Mesenchymal stem cell (in vitro differentiated cells and primary cell): ENCODE results near the gene DOCK3.

Experiments
- DNase-seq: peaks from one replicate; pipeline ENCODE4 v3.0.0-alpha.2; 2013
- H2AFZ ChIP-seq: one replicate; pipeline ENCODE4 v1.6.1; 2013; ENCODE audit warnings: low read depth, mild to moderate bottlenecking, control low read depth, inconsistent platforms, low read length, moderate library complexity
- H2AK5ac ChIP-seq: 2 replicates; pipeline ENCODE4 v1.6.1; 2013; ENCODE audit warnings: low read length, moderate library complexity, mild to moderate bottlenecking, inconsistent platforms; ENCODE audit not compliant: severe bottlenecking
- H2BK120ac ChIP-seq: one replicate; pipeline ENCODE4 v1.6.1; 2013; ENCODE audit warnings: low read depth, mild to moderate bottlenecking, inconsistent platforms, low read length, moderate library complexity
- H2BK12ac ChIP-seq, 2 experiments: one replicate each; pipeline ENCODE4 v1.6.1; 2013; ENCODE audit warnings: inconsistent platforms in 2 of 2, low read length in 2 of 2, mild to moderate bottlenecking in 2 of 2, moderate library complexity in 2 of 2, control low read depth in 1 of 2
- H2BK15ac ChIP-seq: one replicate; pipeline ENCODE4 v1.6.1; 2013; ENCODE audit warnings: mild to moderate bottlenecking, low read depth, inconsistent platforms; ENCODE audit not compliant: poor library complexity, severe bottlenecking
- H2BK5ac ChIP-seq: 2 replicates; pipeline ENCODE4 v1.6.1; 2013; ENCODE audit warnings: low read depth, mild to moderate bottlenecking, low read length, control low read depth, inconsistent platforms; ENCODE audit not compliant: poor library complexity, severe bottlenecking
- H3K14ac ChIP-seq, 2 experiments: one replicate each; pipeline ENCODE4 v1.6.1; 2013; ENCODE audit warnings: inconsistent platforms in 2 of 2, low read length in 2 of 2, control low read depth in 1 of 2, mild to moderate bottlenecking in 1 of 2, moderate library complexity in 1 of 2
- H3K18ac ChIP-seq, 2 experiments: one replicate each; pipeline ENCODE4 v1.6.1; 2013; ENCODE audit warnings: inconsistent platforms in 2 of 2, low read length in 2 of 2, control low read depth in 1 of 2, low read depth in 1 of 2, mild to moderate bottlenecking in 1 of 2
- H3K23ac ChIP-seq, 2 experiments: one replicate each; pipeline ENCODE4 v1.6.1; 2013; ENCODE audit warnings: inconsistent platforms in 2 of 2, low read length in 2 of 2, mild to moderate bottlenecking in 2 of 2, moderate library complexity in 2 of 2, control low read depth in 1 of 2
- H3K27ac ChIP-seq: 2 replicates; pipeline ENCODE4 v1.5.1; 2013; ENCODE audit warnings: mild to moderate bottlenecking, moderate library complexity, low read length, control low read depth, inconsistent platforms; ENCODE audit not compliant: poor library complexity, severe bottlenecking
- H3K27me3 ChIP-seq, 2 experiments: 2 replicates each; pipeline versions ENCODE4 v1.6.1 to v1.7.0; 2013; ENCODE audit warnings: low read length in 2 of 2, mild to moderate bottlenecking in 2 of 2, moderate library complexity in 2 of 2, control low read depth in 1 of 2, inconsistent platforms in 1 of 2; ENCODE audit not compliant: control insufficient read depth in 1 of 2, insufficient read depth in 1 of 2
- H3K36me3 ChIP-seq, 2 experiments: 2 replicates each; pipeline versions ENCODE4 v1.6.1 to v1.7.0; 2013; ENCODE audit warnings: low read length in 2 of 2, control low read depth in 1 of 2, inconsistent platforms in 1 of 2, low read depth in 1 of 2, mild to moderate bottlenecking in 1 of 2; ENCODE audit not compliant: insufficient read depth in 2 of 2, control insufficient read depth in 1 of 2
- H3K4ac ChIP-seq, 2 experiments: one replicate each; pipeline ENCODE4 v1.6.1; 2013; ENCODE audit warnings: inconsistent platforms in 2 of 2, low read length in 2 of 2, mild to moderate bottlenecking in 2 of 2, moderate library complexity in 2 of 2, control low read depth in 1 of 2, low read depth in 1 of 2
- H3K4me1 ChIP-seq: 2 replicates; pipeline ENCODE4 v1.6.1; 2013; ENCODE audit warnings: low read depth, low read length, control low read depth; ENCODE audit not compliant: control insufficient read depth, insufficient read depth
- H3K4me2 ChIP-seq: 2 replicates; pipeline ENCODE4 v1.6.1; 2013; ENCODE audit warnings: low read length, mild to moderate bottlenecking, inconsistent platforms; ENCODE audit not compliant: poor library complexity, severe bottlenecking
- H3K4me3 ChIP-seq, 2 experiments: 2 replicates each; pipeline versions ENCODE4 v1.5.1 to v1.7.0; 2013; ENCODE audit warnings: low read length in 2 of 2, mild to moderate bottlenecking in 2 of 2, control low read depth in 1 of 2, low read depth in 1 of 2; ENCODE audit not compliant: insufficient read depth in 1 of 2
- H3K79me1 ChIP-seq: replicated peaks from 2 replicates; pipeline ENCODE4 v1.6.1; 2013; ENCODE audit warnings: mild to moderate bottlenecking, control low read depth, low read length, inconsistent platforms; ENCODE audit not compliant: poor library complexity, severe bottlenecking
- H3K9ac ChIP-seq: 2 replicates; pipeline ENCODE4 v1.7.0; 2013; ENCODE audit warnings: mild to moderate bottlenecking, low read length, moderate library complexity
- H3K9me3 ChIP-seq: 2 replicates; pipeline ENCODE4 v1.7.0; 2013; ENCODE audit warnings: mild to moderate bottlenecking, low read length; ENCODE audit not compliant: control insufficient read depth
- H4K8ac ChIP-seq: one replicate; pipeline ENCODE4 v1.6.1; 2013; ENCODE audit warnings: inconsistent platforms, mild to moderate bottlenecking, low read length, moderate library complexity
- H4K91ac ChIP-seq: one replicate; pipeline ENCODE4 v1.6.1; 2013; ENCODE audit warnings: mild to moderate bottlenecking, low read length, inconsistent platforms
- WGBS: methylation state at CpG from one replicate; pipeline ENCODE4 v1.1.7; 2013; ENCODE audit warnings: mixed read lengths; 5-methylcytosine and 5-hydroxymethylcytosine counted together

Gene DOCK3

DNA sequence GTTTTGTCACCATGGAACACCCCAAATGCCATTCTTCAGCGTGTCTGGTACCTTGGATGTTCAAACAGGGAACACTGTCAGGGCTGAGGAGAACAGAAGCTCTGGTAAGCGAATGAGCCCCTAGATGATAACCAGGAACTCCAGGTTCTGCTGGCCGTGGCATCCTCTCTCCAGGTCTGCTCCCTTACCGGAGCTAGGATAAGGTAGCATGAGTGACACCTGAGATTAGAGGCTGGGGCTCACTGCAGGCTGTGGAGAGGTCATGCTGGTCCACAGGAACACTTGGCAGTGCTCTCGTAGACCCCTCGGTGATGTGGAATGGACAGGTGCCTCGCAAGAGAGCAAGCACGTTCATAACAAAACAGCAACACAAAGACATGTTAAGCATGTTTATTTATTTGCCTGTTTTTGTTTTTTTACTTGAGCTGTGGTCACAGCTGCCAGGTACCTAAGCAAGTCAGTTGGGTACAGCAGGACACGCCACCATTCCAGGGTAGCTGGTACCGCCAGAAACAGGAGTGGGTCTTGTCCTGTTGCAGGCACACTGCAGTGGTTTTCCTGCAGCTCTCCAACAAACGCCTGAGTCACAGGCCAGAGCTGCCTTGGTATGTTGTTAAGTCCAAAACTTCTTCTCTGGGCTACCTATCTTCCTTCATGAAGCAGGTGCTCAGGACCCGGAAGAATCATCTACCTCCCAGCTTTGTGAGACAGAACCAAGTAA lies 720.9 kb downstream of the DOCK3 start:
- no peak overlapping the region for H4K8ac ChIP-seq

DNA sequence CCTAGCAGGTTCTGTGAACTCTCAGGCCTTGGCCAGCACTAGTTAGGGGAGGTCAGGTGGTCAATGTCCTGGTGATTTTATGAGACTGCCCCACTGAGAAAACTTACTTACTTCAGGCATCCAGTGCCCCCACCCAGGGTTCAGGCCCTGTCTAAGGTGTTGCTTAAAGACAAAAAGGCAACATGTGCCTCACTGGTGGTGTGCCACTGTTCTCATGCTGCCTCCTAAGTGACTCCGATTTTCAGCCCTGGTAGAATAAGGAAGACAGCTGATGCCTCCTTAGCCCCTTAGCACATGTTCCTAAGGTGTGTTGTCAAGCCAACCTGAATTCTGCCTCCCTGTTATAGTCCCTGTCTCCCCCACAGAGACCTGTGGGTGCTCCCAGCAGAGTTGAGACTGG lies 721.7 kb downstream of the DOCK3 start:
- H3K79me1 ChIP-seq: peaks cover 18% of the 10 kb centered on the region
- H3K14ac ChIP-seq: no peak overlapping the region
- no peak overlapping the region for H2AK5ac ChIP-seq
- H4K91ac ChIP-seq: no peak overlapping the region
- no peak overlapping the region for H4K8ac ChIP-seq
- H3K4me1 ChIP-seq: peaks cover 35% of the 10 kb centered on the region
- H3K27ac ChIP-seq: no peak overlapping the region
- H2BK5ac ChIP-seq: no peak overlapping the region
- H3K4ac ChIP-seq: no peak overlapping the region
- no peaks in the 10 kb centered on the region for H3K27me3 ChIP-seq
- no peak for DNase-seq
- peaks cover 65 to 75% of the 10 kb centered on the region in 2 experiments for H3K36me3 ChIP-seq
- no peaks in the 10 kb centered on the region for H3K9me3 ChIP-seq
- H2BK15ac ChIP-seq: no peak overlapping the region
- H2AFZ ChIP-seq: no peak overlapping the region
- H3K23ac ChIP-seq: no peak overlapping the region
- no peak overlapping the region for H3K4me3 ChIP-seq
- 95% methylated on average over 1 of the region's 1 CpG for WGBS
- H3K18ac ChIP-seq: no peak overlapping the region
- no peak overlapping the region for H3K4me2 ChIP-seq
- H3K9ac ChIP-seq: peak overlapping the region; percentile 52
- no peak overlapping the region for H2BK12ac ChIP-seq
- no peak overlapping the region for H2BK120ac ChIP-seq

More for the DNA sequence above, 720.9 kb downstream of the DOCK3 start:
- no peak overlapping the region for H3K4me2 ChIP-seq
- no peaks in the 10 kb centered on the region for H3K27me3 ChIP-seq
- 95% methylated on average over 12 of the region's 12 CpGs for WGBS
- H3K79me1 ChIP-seq: peaks cover 18% of the 10 kb centered on the region
- H2BK15ac ChIP-seq: no peak overlapping the region
- H3K36me3 ChIP-seq: peaks cover 62 to 71% of the 10 kb centered on the region in 2 experiments
- H2AK5ac ChIP-seq: no peak overlapping the region
- no peak overlapping the region for H2BK120ac ChIP-seq
- no peak for DNase-seq
- H2AFZ ChIP-seq: no peak overlapping the region
- no peak overlapping the region for H3K4me3 ChIP-seq
- no peak overlapping the region for H4K91ac ChIP-seq
- H3K4me1 ChIP-seq: peaks cover 37% of the 10 kb centered on the region
- no peak overlapping the region for H3K27ac ChIP-seq
- no peak overlapping the region for H2BK12ac ChIP-seq
- no peak overlapping the region for H3K18ac ChIP-seq
- H3K9ac ChIP-seq: peak overlapping the region; percentile 52
- no peaks in the 10 kb centered on the region for H3K9me3 ChIP-seq
- H3K14ac ChIP-seq: no peak overlapping the region
- no peak overlapping the region for H3K4ac ChIP-seq
- no peak overlapping the region for H3K23ac ChIP-seq
- no peak overlapping the region for H2BK5ac ChIP-seq

DNA sequence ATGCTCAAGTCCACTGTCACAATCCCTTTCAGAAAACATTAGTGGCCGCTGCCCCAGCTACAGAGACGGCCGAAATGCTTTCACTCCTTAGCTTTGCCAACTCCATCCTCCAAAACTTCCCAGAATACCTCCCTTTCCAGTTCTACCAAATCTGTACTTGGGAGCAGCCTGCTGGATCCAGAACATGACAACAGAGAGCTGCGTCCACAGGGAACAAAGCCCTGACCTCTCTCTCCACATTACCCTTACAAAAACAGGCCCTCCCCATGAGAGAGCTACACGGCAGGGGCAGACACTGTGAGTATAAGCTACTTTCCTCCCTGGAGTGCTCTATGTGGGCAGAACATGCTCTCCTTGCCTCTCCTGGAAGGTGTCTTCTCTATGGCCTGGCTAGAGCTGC lies 722.7 kb downstream of the DOCK3 start:
- H2BK120ac ChIP-seq: no peak overlapping the region
- peak overlapping the region; percentile 52 for H3K9ac ChIP-seq
- H3K27me3 ChIP-seq: no peaks in the 10 kb centered on the region
- no peak overlapping the region for H3K4ac ChIP-seq
- H4K91ac ChIP-seq: no peak overlapping the region
- no peak overlapping the region for H3K4me2 ChIP-seq
- H3K23ac ChIP-seq: no peak overlapping the region
- H3K27ac ChIP-seq: no peak overlapping the region
- no peak overlapping the region for H2AFZ ChIP-seq
- H3K79me1 ChIP-seq: peaks cover 20% of the 10 kb centered on the region
- H2AK5ac ChIP-seq: no peak overlapping the region
- WGBS: 87% methylated on average over 5 of the region's 5 CpGs
- H2BK12ac ChIP-seq: no peak overlapping the region
- no peak for DNase-seq
- H3K4me3 ChIP-seq: no peak overlapping the region
- no peak overlapping the region for H4K8ac ChIP-seq
- H3K18ac ChIP-seq: no peak overlapping the region
- no peak overlapping the region for H2BK15ac ChIP-seq
- no peak overlapping the region for H3K14ac ChIP-seq
- peaks cover 57 to 76% of the 10 kb centered on the region in 2 experiments for H3K36me3 ChIP-seq
- H2BK5ac ChIP-seq: no peak overlapping the region
- H3K9me3 ChIP-seq: no peaks in the 10 kb centered on the region
- H3K4me1 ChIP-seq: peaks cover 27% of the 10 kb centered on the region

DNA sequence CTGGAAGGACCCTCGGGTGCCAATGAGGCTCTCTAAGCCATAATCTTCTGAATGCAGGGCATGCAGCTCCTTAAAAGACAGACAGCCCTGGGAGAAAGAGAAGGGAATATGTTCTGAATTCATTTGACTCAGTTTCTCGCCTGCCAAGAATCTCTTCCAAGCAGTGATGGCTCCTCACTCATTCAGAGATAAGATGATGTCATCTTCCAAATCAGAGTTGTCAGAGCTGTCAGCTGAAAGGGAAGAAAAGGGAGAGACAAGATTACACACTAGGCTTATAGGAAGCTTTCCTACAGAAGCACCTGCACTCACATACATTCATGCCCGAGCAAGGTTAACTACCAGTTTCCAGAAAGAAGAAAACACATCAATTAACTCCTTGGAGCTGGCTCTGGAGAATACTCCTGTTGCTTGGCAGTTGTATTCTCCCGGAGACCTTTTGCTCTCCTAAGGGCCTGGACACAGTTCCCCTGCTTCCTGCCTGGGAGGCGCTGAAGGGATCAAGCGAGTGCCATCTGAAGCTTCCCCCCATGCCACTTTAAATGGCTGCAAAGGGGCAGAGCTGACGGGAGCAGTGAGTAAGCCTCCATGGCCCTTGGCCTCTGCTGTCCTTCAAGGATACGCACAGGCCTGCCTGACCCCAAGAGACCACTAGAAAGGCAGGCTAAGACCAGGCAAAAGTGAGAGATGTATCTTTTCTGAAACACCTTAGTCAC lies 724.0 kb downstream of the DOCK3 start:
- H3K27me3 ChIP-seq: no peaks in the 10 kb centered on the region
- peaks cover 19% of the 10 kb centered on the region for H3K4me1 ChIP-seq
- no peak overlapping the region for H3K4ac ChIP-seq
- no peak overlapping the region for H2AK5ac ChIP-seq
- no peak overlapping the region for H3K4me3 ChIP-seq
- H3K36me3 ChIP-seq: peaks cover 52 to 73% of the 10 kb centered on the region in 2 experiments
- H3K79me1 ChIP-seq: peaks cover 19% of the 10 kb centered on the region
- H4K91ac ChIP-seq: no peak overlapping the region
- H3K18ac ChIP-seq: no peak overlapping the region
- peak overlapping the region; percentile 10 for H3K9ac ChIP-seq
- H3K4me2 ChIP-seq: no peak overlapping the region
- DNase-seq: no peak
- H3K27ac ChIP-seq: no peak overlapping the region
- H2AFZ ChIP-seq: no peak overlapping the region
- no peak overlapping the region for H3K14ac ChIP-seq
- H2BK120ac ChIP-seq: no peak overlapping the region
- no peak overlapping the region for H2BK15ac ChIP-seq
- no peak overlapping the region for H2BK5ac ChIP-seq
- no peak overlapping the region for H2BK12ac ChIP-seq
- WGBS: 89% methylated on average over 8 of the region's 8 CpGs
- no peak overlapping the region for H4K8ac ChIP-seq
- no peak overlapping the region for H3K23ac ChIP-seq
- no peaks in the 10 kb centered on the region for H3K9me3 ChIP-seq
